HepG2 (cell line): ENCODE data around the gene DUS3L. TPM values are rescaled to one million over a fixed set of nuclear protein-coding genes. Genes with fewer than 3 reads are reported as not detected.

Experiments
- GMEB2 ChIP-seq: IDR thresholded peaks from 2 replicates; pipeline ENCODE4 v1.6.1; 2016; ENCODE audit warnings: missing biosample characterization, missing genetic modification reagents, low read depth
- MLXIP ChIP-seq: sonication (generic); formaldehyde crosslinking; IDR thresholded peaks from 2 replicates; pipeline ENCODE4 v1.9.0; 2021; ENCODE audit warnings: missing genetic modification reagents, borderline replicate concordance
- REST ChIP-seq, 2 experiments: IDR thresholded peaks; 2 replicates each; pipeline ENCODE4 v1.6.1; 2011 to 2012; ENCODE audit warnings: low read length in 2 of 2, borderline replicate concordance in 1 of 2, low read depth in 1 of 2, mild to moderate bottlenecking in 1 of 2, moderate library complexity in 1 of 2
- TEAD2 ChIP-seq: sonication (generic); formaldehyde crosslinking; IDR thresholded peaks from 2 replicates; pipeline ENCODE4 v1.9.0; 2021; ENCODE audit warnings: missing genetic modification reagents
- ZNF281 ChIP-seq: sonication (generic); formaldehyde crosslinking; IDR thresholded peaks from 2 replicates; pipeline ENCODE4 v1.4.0; 2020; ENCODE audit warnings: missing genetic modification reagents, borderline replicate concordance
- ZNF646 ChIP-seq: sonication (generic); formaldehyde crosslinking; IDR thresholded peaks from 2 replicates; pipeline ENCODE4 v1.9.0; 2021; ENCODE audit warnings: mild to moderate bottlenecking, missing genetic modification reagents
- polyA plus RNA-seq, 8 experiments: library from polyadenylated mRNA; depleted of rRNA in 3 of 8; stranded (reverse) in 7 of 8; unstranded in 1 of 8; fragments of >200 nt; fragmentation: Illumina TruSeq in 4 of 8; extraction: Trizol in 4 of 8; gene quantifications; 2 replicates each; pipeline versions ENCODE4 v1.2.1 to v1.2.3, GENCODE V29; 2011 to 2016; ENCODE audit warnings: low read depth in 4 of 8, missing spikeins in 1 of 8, mixed read lengths in 1 of 8; ENCODE audit not compliant: insufficient read depth in 1 of 8
- total RNA-seq, 5 experiments: library from RNA; depleted of rRNA; stranded (reverse); fragments of >200 nt; fragmentation: Illumina TruSeq; extraction: Trizol; gene quantifications; 2 replicates each; pipeline ENCODE4 v1.2.3, GENCODE V29; 2016; ENCODE audit warnings: low read depth in 1 of 5

DUS3L gene
- total and polyA plus RNA-seq, 2 of the 13 experiments (the other 11 are each of a cell fraction or from before 2014, with no cell fraction given), result 13.3 to 25.1 TPM

- no peak for TF ChIP-seq ZNF646 (CRISPR knock-in tag)
- peak; percentile 84; the same call in 1 of the 2 replicates for TF ChIP-seq ZNF281
- no peak for TF ChIP-seq TEAD2 (CRISPR knock-in tag)
- no peak for TF ChIP-seq MLXIP
- no peak for TF ChIP-seq REST (IDR thresholded peaks at IDR 0.05; ENCODE audit: borderline replicate concordance in 1 of 2, low read depth in 1 of 2, low read length in 2 of 2)
- peak; percentile 55; the same call in 1 of the 2 replicates for TF ChIP-seq GMEB2 (CRISPR knock-in tag)
Observed at GRCh38 chr19:5827891-5828660, 37.1 kb upstream of the DUS3L start (continued).
